ENCODE results near the gene NAA35.
"Not testable (repeated sequence)": the region's sequence is repeated elsewhere in the genome, so short reads cannot be mapped to it uniquely, and the experiment has no call there.

DNA sequence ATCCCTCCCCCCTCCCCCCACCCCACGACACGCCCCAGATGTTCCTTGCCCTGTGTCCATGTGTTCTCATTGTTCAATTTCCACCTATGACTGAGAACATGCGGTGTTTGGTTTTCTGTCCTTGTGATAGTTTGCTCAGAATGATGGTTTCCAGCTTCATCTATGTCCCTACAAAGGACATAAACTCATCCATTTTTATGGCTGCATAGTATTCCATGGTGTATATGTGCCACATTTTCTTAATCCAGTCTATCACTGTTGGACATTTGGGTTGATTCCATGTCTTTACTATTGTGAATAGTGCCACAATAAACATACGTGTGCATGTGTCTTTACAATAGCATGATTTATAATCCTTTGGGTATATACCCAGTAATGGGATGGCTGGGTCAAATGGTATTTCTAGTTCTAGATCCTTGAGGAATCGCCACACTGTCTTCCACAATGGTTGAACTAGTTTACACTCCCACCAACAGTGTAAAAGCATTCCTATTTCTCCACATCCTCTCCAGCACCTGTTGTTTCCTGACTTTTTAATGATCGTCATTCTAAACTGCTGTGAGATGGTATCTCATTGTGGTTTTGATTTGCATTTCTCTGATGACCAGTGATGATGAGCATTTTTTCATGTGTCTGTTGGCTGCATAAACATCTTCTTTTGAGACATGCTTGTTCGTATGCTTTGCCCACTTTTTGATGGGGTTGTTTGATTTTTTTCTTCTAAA is 107.2 kb downstream of the NAA35 start:
- TF ChIP-seq GABPA (IDR thresholded peaks at IDR 0.05; ENCODE audit: low read depth): not testable (repeated sequence)
- TF ChIP-seq, protein P1, sequence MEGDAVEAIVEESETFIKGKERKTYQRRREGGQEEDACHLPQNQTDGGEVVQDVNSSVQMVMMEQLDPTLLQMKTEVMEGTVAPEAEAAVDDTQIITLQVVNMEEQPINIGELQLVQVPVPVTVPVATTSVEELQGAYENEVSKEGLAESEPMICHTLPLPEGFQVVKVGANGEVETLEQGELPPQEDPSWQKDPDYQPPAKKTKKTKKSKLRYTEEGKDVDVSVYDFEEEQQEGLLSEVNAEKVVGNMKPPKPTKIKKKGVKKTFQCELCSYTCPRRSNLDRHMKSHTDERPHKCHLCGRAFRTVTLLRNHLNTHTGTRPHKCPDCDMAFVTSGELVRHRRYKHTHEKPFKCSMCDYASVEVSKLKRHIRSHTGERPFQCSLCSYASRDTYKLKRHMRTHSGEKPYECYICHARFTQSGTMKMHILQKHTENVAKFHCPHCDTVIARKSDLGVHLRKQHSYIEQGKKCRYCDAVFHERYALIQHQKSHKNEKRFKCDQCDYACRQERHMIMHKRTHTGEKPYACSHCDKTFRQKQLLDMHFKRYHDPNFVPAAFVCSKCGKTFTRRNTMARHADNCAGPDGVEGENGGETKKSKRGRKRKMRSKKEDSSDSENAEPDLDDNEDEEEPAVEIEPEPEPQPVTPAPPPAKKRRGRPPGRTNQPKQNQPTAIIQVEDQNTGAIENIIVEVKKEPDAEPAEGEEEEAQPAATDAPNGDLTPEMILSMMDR (IDR thresholded peaks at IDR 0.05; ENCODE audit: insufficient read depth, low read length): not testable (repeated sequence)
- TF ChIP-seq, protein P2, sequence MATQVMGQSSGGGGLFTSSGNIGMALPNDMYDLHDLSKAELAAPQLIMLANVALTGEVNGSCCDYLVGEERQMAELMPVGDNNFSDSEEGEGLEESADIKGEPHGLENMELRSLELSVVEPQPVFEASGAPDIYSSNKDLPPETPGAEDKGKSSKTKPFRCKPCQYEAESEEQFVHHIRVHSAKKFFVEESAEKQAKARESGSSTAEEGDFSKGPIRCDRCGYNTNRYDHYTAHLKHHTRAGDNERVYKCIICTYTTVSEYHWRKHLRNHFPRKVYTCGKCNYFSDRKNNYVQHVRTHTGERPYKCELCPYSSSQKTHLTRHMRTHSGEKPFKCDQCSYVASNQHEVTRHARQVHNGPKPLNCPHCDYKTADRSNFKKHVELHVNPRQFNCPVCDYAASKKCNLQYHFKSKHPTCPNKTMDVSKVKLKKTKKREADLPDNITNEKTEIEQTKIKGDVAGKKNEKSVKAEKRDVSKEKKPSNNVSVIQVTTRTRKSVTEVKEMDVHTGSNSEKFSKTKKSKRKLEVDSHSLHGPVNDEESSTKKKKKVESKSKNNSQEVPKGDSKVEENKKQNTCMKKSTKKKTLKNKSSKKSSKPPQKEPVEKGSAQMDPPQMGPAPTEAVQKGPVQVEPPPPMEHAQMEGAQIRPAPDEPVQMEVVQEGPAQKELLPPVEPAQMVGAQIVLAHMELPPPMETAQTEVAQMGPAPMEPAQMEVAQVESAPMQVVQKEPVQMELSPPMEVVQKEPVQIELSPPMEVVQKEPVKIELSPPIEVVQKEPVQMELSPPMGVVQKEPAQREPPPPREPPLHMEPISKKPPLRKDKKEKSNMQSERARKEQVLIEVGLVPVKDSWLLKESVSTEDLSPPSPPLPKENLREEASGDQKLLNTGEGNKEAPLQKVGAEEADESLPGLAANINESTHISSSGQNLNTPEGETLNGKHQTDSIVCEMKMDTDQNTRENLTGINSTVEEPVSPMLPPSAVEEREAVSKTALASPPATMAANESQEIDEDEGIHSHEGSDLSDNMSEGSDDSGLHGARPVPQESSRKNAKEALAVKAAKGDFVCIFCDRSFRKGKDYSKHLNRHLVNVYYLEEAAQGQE (IDR thresholded peaks at IDR 0.05; ENCODE audit: insufficient replicate concordance, low read depth): not testable (repeated sequence)

Data from HL-60 (cell line).